NCI-H2107 treated with DMSO at 0.1 percent for 48 hours (cell line): ENCODE results near the gene MAGI1.

Experiments used
- DNase-seq: peaks from one replicate; lab custom pipeline; 2025; ENCODE audit not compliant: unreplicated experiment; lab: John Stamatoyannopoulos, UW

Gene MAGI1

DNA sequence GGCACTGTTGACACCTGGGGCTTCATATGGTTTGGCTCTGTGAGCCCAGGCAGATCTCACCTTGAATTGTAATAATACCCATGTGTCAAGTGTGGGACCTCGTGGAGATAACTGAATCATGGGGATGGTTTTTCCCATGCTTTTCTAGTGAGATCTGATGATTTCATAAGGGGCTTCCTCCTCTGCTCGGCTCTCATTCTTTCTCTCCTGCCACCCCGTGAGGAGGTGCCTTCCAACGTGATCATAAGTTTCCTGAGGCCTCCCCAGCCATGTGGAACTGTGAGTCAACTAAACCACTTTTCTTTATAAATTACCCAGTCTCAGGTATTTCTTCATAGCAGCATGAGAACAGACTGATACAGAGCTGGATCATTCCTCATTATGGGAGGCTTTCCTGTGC is 695.0 kb downstream of the MAGI1 start:
- no peak for DNase-seq

DNA sequence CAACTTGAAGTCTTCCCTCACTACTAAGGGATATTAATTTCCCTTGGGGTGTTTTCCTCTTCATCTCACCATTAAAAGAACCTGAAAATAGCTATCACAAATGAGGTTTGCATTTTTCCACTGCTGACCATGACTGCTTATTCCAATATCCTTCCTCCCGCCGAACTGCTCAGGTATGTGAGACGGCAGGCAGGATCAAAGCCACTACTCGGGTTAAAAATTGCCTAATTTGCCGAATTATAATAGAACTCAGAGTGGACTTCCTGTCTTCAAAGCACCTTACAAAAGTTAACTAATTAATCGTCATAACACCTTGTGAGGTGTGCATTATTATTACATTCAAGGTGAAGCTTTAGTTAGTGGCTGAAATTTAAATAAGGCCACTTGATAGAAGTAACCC is 695.7 kb downstream of the MAGI1 start:
- DNase-seq = no peak

DNA sequence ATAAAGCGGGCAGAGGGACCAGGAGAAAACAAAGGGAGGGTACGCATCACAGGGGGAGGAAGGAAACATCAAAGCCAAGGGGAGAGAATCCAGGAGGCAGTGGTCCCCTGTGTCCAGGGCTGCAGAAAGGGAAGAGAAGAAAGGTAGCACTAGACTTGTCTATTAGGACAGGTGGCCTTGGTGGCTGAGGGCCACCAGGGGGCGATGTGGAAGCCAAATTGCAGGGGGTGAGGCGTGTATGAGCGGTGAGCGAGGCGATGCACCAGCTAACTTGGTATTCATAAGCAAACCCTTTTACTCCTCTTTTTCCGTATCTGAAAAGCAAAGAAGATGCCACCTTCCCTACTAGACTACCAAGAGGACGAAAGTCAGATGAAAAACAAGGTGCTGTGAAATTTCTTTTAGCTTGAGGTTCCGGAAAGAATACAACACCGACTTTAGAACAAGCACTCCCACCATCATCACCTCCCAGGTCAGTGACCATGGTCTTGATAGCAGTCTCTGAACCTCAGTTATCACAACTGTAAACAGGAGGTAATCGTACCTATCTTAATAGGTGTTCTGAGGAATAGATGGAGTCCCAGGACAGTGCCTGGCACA is 696.5 kb downstream of the MAGI1 start:
- no peak for DNase-seq

DNA sequence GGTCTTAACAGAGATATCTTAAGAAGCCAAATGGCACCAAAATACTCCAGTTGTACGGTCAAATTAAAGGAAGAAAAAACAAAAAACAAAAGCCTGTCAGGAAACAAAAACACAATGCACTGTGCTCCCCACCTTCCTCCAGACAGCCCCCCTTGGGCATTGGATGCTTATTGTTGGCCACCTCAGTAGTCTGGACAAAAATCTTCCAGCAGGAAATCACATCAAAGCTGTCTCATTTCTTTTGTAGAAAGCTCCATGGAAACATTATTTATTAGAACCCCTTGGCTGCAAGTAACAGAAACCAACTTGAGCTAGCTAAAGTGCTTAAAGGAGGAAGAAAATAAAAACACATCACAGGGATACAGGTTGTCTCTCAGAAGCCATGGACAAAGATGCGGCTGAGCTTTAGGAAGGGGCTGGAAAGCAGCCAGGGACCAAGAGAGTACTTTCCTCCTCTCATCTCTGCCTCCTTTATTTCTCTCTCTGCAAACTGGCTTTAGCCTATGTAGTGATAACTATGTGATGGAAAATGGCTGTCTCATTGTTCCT is 699.5 kb downstream of the MAGI1 start:
- no peak for DNase-seq

DNA sequence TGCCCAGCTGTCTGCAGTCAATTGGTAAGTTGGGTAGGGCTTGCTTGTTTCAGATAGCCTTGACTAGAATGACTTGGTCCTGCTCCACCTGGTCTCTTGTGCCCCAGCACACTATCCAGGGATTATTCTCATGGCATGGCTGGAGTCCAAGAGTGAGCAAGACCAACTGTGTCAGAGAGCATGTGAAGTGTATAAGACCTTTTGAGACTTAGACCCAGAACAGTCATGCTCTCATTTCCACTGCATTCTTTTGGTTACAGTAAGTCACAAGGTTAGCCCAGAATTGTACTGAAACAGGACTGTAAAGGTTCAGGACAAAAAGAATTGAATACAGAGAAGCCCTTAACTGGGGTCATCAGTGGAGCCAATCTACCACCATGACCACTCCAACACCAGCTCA is 700.1 kb downstream of the MAGI1 start:
- no peak for DNase-seq

DNA sequence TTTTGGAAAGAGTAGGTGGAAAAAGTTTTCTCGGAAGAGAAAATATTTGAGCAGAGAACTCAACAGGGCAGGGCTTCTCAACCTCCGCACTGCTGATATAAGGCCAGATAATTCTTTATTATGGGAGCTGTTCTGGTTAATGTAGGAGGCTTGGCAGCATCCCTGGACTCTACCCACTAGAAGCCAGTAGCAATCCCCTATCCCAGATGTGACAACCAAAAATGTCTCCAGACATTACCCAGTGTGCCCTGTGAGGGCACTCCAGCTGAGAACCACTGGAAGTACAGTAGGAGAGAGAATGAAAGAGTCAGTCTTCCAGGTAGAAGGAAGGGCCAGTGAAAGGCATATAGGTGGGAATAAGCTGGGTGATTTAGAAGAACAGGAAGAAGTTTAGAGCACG is 703.1 kb downstream of the MAGI1 start:
- DNase-seq = no peak

DNA sequence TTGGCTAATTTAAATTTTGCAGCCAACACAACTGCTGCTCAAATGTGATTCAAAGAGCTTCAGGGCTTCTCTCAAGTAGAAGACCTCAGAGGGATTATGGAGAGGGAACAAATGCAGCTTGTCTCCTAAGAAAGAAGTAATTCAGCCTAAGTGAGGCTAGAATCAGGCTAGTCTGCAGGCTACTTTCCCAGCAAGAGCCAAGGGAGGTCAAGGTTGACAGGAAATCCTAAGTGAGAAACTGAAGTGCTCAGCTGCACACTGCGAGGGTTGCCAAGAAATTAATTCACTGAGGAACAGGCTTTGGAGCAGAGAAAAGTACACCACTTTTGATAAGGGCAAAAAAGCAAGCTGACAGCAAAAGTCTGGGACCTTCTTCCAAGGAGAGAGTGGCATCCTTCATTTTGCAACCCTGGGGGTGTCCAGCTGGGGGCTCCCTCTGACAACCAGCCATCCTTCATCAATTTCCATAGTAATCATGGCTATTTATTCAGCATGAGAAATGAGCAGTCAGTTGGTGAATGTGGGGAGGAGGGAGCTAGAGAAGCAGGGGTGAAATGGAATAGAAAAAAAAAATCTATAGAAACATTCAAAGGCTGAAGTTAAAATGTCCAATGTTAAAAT is 704.6 kb downstream of the MAGI1 start:
- DNase-seq = no peak

DNA sequence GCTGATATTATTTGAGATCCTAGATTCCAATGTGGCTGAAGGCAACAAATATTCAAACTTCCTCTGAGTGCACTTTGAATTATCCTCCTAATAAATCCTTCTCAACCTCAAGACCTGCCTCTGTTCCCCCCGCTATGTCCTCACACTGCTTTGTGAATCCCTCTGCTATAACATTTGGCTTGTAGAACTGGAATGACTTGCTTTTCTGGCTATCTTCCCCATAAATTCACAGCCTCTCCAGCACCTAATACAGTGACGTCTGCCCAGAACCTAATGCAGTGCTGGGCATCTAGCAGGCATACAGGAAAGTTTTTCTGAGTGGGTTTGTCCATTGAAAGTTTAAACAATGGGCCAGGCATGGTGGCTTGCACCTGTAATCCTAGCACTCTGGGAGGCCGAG is 707.0 kb downstream of the MAGI1 start:
- no peak for DNase-seq

DNA sequence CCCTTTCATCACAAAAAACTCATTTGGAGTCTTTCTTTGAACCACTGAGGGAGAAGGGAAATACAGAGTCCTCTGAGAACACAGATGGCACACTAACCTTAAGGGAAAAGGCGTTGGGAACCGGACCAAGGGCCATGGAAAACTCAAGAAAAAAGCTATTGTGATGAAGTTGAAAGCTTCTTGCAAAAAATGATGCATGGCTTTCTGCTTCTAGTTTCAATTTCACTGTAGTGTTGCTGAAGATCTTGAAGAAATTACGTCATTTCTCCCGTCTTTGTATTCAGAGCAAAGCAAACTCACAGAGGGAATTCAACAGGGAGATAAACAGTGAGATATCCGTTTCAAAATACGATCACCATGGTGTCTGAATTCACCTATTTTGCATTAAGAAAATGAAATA is 708.6 kb downstream of the MAGI1 start:
- DNase-seq = no peak

DNA sequence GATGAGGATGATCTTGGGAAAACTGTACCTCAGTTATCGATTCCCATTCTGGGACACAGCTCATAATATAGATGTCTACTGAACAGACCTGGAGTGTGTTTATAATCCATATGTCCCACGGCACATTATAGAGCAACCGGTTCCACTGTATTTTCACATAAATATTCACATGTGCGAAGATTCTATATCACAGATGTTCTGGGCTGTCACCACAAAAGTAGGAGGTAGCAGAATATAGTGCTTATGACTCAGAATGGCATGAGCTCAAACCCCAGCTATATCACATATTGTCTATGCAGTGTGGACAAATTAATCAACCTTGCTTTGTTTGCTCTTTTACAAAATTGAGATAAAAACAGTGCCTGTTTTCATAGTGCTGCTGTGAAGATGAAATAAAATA is 710.6 kb downstream of the MAGI1 start:
- DNase-seq = no peak

DNA sequence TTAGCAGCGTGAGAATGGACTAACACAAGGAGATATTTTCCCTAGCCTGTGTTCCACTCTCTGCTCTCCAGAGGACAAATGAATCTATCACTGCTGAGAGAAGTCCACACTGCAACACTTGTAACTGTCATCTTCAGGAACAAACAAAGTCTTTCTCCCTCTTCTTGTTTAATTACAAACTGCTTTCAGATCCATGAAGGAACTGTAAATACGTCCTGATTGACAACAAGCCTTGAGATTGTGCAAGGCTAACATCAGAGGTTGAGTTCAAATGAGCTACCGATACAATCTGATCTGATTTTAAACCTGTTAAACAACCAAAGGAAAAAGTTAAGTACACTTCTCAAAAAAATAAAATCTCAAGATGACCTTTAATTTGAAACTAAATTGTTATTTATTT is 712.1 kb downstream of the MAGI1 start:
- DNase-seq = no peak

DNA sequence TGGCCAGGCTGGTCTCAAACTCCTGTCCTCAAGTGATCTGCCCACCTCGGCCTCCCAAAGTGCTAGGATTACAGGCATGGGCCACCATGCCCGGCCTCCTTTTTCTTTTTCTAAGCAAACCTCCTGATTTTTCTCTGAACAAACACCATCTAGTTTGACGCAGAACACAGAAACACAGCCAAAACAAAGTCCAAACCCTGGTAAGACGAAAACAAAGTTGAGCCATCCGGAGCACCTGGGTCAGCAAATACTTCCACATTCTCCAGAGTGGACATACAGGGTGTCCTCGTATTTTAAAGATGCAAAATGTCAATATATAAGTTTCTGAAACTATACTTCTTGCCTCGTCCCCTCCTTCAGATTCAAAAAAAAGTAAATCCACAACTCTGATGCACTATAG is 715.8 kb downstream of the MAGI1 start:
- no peak for DNase-seq

DNA sequence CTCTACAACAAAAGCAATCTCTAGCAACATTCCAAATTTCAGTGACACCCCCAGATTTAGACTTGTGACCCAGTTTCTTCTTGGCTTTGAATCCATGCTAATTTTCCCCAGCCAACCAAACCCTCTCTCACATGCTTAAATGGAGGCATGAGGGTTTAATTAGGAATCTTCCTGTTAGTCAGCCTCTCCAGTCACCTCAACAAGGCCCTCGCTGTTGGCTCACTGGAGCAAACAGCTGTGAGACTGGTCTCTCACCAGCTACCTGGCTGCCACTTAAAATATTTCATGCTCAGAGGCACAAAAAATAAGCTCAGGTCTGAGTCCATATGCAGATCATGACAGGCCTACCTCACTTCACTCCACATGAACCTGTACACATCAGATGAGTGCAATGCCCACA is 720.5 kb downstream of the MAGI1 start:
- no peak for DNase-seq

DNA sequence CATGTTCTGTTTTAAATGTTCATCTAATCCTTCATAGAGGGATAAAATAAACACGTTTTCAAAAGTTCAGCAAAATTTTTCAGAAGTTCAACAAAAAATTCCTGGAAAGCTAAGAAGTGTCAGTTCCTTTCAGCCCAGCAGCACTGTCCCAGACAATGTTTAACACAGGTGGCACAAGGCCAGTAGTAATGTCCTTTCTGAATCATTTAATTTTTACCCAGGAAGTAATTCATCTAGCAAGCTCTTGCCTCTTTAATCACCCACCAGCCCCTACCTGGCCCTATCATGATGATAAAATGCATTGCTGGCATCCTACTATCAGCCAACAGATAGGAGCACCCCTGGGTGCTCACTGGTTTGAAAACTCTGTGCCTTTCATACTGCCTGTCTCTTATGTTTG is 723.8 kb downstream of the MAGI1 start:
- no peak for DNase-seq

DNA sequence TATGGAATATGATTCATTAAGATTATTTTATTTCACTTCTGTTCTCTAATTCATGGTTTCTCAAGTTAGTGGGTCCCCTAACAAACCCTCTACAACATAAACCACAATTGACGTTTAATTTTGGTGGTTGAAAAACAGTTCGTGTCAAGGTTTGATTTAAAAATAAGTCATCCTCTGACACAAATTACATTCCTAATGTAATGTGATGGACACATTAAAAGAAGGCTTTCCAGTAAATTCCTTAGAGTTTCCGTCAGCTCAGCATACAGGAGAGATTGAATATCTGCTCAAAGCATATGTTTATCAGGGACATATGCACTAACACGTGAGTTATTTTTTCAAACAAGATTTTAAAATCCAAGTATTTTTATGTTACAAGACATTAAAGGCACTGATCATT is 724.4 kb downstream of the MAGI1 start:
- DNase-seq = no peak

DNA sequence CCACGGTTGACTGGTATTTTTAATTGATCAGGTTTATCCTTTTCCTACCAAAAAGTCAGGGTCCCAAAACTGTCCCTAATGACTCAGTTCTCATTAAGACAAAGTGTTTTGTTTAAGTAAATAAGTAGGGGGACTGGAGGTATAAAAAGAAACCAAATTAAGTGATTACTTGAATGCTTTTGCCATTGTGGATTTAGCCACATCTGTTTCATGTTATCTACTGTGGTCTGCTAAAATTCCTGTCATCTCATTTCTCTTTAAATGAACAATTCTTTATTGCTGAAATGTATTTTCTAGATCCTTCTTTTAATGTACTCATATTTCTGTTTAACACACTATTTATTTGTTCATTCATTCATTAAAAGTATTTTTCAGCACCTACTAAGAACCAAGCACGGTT is 725.1 kb downstream of the MAGI1 start:
- no peak for DNase-seq

DNA sequence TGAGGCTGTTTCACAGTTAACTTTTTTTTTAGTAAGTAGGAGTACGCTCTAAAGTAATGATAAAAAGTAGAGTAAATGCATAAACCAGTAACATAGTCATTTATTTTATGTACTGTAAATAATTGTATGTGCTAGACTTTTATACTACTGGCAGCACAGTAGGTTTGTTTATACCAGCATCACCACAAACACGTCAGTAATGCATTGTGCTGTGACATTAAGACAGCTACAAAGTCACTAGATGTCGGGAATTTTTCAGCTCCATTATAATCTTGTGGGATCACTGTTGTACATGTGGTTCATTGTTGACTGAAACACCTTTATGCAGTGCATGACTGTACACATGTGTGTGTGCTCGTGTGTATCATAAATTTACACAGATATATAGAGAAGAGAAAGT is 732.9 kb downstream of the MAGI1 start:
- DNase-seq = no peak
